ELF-1 (cell line): ENCODE data around the gene TTBK2.

ENCODE experiments used
- DNase-seq: peaks from one replicate; pipeline ENCODE4 v3.0.0-alpha.2; 2016; ENCODE audit warnings: low read depth, low spot score

TTBK2 gene

DNA sequence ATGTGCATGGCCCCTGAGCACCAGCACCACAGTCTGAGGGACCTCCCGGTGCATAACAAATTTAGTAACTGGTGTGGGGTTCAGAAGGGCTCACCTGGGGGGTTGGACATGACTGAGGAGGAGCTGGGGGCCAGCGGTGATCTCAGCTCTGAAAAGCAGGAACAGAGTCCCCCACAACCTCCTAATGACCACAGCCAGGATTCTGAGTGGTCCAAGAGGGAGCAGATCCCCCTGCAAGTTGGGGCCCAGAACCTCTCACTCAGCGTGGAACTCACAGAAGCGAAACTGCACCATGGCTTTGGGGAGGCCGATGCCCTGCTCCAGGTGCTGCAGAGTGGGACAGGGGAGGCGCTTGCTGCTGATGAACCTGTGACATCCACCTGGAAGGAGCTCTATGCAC is 226.6 kb downstream of the TTBK2 start:
- no peak for DNase-seq

DNA sequence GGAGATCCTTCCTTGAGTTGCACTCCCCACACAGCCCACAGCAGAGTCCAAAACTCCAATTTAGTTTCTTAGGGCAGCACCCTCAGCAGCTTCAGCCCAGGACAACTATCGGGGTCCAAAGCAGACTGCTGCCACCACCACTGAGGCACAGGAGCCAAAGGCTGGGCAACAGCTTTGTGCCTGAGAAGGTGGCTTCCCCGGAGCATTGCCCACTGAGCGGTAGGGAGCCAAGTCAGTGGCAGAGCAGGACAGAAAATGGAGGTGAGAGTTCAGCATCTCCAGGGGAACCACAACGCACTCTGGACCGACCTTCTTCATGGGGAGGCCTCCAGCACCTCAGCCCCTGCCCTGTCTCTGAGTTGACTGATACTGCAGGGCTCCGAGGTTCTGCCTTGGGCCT is 227.1 kb downstream of the TTBK2 start:
- DNase-seq: no peak

DNA sequence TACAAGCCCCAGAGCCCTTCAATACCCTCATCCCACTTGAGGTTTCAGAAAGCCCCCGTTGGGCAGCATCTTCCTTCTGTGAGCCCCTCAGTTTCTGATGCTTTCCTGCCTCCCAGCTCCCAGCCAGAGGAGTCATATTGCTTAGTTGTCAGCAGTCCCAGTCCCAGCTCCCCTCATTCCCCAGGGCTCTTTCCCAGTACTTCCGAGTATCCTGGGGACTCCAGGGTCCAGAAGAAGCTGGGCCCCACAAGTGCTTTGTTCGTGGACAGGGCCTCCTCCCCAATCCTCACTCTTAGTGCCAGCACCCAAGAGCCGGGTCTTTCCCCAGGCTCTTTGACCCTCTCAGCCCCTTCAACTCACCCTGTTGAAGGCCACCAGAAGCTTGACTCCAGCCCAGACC is 227.6 kb downstream of the TTBK2 start:
- no peak for DNase-seq

DNA sequence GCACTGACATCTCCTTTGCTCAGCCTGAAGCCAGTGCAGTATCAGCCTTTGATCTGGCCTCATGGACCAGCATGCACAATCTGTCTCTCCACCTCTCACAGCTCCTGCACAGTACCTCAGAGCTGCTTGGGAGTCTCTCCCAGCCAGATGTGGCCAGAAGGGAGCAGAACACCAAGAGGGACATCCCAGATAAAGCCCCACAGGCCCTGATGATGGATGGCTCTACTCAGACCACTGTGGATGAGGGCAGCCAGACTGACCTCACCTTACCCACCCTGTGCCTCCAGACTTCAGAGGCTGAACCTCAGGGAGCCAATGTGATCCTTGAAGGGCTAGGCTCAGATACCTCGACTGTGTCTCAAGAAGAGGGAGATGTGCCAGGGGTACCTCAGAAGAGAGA is 228.0 kb downstream of the TTBK2 start:
- no peak for DNase-seq

DNA sequence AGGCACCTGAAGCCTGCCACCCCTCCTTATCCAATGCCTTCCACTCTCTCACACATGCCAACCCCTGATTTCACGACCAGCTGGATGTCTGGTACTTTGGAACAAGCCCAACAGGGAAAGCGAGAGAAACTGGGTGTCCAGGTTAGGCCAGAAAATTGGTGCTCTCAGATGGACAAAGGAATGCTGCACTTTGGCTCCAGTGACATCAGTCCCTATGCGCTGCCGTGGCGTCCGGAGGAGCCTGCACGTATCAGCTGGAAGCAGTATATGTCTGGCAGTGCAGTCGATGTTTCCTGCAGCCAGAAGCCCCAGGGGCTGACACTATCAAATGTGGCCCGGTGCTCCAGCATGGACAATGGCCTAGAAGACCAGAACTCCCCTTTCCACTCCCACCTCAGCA is 228.8 kb downstream of the TTBK2 start:
- peak; percentile 11 for DNase-seq

DNA sequence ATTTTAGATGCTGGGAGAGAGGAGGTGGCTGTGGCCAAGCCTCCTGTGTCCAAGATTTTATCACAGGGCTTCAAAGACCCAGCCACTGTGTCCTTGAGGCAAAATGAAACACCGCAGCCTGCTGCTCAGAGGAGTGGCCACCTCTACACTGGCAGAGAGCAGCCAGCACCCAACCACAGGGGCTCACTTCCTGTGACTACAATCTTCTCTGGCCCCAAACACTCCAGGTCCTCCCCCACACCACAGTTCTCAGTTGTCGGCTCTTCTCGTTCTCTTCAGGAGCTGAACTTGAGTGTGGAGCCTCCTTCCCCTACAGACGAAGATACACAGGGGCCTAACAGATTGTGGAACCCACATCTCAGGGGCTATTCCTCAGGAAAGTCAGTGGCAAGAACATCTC is 229.3 kb downstream of the TTBK2 start:
- DNase-seq: no peak
